GM21576 (cell line): ENCODE results near the gene GTF2H3.

Experiments
- ATAC-seq: cut with Tn5 transposase; IDR thresholded peaks from one replicate; pipeline ENCODE4 v1.9.1; 2021; ENCODE audit warnings: mild to moderate bottlenecking, moderate library complexity; ENCODE audit not compliant: unreplicated experiment

GTF2H3 gene

GRCh38 chr12:123645380-123645779 is 11.8 kb downstream of the GTF2H3 start:
- ATAC-seq = no peak

DNA sequence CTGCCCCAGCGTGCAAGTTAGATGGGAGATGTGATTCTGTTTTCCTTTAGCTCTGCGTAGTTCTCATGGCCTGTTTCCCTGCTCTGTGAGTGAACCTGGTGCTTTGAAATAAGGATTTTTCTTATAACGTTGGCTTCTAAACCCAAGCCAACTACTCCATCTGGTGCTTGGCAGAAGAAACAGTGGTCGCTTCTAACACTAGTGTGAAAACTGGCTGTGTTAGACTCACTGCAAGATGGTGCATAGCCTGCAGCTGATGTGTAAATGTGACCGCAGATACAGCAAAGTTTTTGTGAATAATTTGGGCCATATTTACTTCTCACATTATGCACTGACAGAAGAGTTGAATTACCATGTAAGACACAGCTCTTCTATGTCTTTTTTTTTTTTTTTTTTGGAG is 12.2 kb downstream of the GTF2H3 start:
- ATAC-seq = no peak

DNA sequence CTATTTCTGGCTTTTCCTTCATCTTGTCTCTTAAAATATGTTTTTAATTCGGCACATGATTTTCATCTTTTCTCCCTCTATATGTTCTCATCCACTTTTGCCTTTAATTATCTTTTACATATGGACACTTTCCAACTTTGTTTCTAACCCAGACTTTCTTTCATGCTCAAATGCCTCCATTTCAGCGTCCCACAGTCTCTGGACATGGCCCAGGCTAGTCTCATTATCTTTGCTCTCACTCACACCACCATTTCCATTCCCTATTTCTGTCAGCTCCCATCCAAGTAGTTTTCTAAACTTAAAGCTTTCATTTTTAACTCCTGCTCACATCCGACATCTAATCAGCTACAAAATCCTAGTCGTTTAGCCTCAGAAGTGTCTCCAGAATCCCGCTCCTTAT is 14.8 kb downstream of the GTF2H3 start:
- ATAC-seq = no peak

- no peak for ATAC-seq
Observed at GRCh38 chr12:123654129-123654701, 20.6 kb downstream of the GTF2H3 start.

DNA sequence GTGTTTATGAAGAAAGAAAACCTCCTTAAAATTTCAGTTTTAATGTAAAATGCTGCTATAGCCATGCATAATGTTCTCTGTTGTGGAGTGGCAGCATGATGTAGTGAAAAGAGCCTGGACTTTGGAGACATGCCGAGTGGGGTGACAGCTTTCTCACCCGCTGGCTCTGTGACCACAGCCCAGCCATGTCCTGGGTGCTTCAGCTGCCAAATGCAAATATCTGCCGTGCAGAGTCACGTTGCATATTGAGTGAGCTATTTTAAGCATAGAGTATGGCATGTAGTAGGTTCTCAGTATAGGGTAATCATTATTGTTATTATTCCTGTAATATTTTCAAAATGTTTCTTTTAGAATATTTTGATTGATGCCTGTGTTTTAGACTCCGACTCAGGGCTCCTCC is 21.8 kb downstream of the GTF2H3 start:
- ATAC-seq = peak; percentile 91

DNA sequence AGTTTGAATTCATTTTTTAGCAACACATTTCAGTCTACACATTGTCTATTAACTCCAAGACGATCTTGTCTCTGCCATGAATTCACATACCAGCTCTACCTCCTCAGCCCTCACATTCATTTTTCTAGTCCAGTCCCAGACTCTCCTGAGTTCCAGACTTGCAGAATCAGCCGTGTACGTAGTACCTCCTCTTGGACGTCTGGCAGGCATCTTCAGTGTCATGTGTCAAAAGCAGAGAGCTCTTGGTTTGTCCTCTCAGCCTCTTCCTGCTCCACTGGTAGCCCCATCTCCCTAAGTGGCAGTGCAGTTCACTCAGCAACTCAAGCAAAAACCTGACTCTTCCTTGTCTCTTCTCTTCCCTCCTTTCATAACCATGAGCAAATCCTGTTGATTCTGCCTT is 22.8 kb downstream of the GTF2H3 start:
- no peak for ATAC-seq

DNA sequence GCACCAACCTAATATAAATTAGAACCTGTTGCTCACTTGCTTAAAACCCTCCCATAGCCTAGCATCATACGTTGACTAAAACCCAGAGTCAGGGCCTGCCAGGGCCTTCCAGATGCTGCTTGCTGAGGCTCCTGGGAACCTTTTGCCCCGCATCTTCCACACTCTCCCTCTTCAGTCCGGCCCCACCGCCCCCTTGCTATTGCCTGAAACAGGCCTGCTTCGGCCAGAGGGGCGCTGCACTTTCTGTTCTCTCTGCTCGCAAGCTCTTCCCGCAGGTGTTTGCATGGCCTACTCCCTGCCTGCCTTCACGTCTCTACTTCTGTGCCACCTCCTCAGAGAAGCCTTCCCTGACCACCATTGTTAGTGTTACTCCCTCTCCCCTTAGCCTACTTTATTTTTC is 23.6 kb downstream of the GTF2H3 start:
- no peak for ATAC-seq

GRCh38 chr12:123659996-123660727 is 26.5 kb downstream of the GTF2H3 start:
- ATAC-seq = no peak

GRCh38 chr12:123667771-123668170 is 34.1 kb downstream of the GTF2H3 start:
- no peak for ATAC-seq

- ATAC-seq = peak; percentile 99
Observed at GRCh38 chr12:123670882-123671728, 37.5 kb downstream of the GTF2H3 start, which contains the start of gene TCTN2. Gene TCTN2 (plus strand): TSS chr12:123671113. CDS start chr12:123671241, 128 bp downstream.

DNA sequence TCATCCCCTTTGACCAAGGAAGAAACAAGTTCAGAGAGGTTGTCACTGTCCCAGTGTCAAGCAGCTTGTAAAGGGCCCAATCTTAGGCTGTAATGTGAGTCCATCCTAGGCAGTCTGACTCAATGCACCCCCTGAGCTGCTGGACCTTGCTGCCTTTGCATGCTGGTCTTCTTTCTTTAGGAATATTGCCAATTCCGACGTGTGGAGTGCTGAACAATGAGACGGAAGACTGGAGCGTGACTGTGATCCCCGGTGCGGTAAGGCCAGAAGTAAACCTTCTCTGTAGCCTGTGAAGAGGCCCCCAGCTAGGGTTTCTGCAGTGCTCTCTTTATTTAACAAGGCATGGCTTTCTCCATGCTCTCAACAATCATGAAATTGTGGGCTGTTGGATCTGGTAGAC is 38.2 kb downstream of the GTF2H3 start:
- ATAC-seq = no peak

GRCh38 chr12:123675436-123675835 is 41.8 kb downstream of the GTF2H3 start:
- ATAC-seq = no peak

DNA sequence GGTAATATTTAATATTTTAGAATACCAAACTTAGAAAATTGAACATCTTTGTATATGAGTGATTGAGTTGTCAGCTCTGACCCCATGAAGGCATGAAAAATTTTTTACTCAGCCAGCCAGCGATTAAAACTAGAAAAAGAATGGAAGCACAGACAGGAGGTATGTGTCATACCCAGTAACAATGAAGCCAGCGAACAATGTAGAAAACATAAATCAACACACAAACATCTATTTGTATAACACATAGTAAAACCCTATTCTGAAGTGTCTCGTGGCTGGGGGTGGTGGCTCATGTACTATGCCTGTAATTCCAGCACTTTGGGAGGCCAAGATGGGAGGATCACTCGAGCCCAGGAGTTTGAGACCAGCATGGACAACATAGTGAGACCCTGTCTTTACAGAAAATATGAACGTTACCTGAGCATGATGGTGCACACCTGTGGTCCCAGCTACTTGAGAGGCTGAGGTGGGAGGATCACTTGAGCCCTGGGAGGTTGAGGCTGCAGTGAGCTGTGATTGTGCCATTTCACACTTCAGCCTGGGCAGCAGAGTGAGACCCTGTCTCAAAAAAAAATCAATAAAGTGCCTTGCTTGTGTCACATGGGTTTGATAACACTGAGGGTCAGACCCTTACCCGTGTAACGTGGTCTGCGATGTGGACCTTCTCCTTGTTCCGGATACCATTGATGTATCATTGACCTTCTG is 43.1 kb downstream of the GTF2H3 start:
- no peak for ATAC-seq

DNA sequence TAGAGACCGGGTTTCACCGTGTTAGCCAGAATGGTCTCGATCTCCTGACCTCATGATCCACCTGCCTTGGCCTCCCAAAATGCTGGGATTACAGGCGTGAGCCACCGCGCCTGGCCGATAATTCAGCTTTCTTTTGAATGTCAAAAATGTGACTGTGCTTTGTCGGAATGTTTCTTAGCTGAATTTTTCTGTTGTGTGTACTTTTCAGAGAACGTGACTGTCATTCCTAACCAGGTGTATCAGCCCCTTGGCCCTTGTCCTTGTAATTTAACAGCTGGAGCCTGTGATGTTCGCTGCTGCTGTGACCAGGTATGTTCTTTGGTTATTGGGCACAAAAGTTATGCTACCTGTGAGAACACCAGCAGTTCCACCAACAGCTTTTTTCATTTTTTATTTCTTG is 45.4 kb downstream of the GTF2H3 start:
- no peak for ATAC-seq

GRCh38 chr12:123681605-123682004 is 48.0 kb downstream of the GTF2H3 start:
- ATAC-seq = no peak

DNA sequence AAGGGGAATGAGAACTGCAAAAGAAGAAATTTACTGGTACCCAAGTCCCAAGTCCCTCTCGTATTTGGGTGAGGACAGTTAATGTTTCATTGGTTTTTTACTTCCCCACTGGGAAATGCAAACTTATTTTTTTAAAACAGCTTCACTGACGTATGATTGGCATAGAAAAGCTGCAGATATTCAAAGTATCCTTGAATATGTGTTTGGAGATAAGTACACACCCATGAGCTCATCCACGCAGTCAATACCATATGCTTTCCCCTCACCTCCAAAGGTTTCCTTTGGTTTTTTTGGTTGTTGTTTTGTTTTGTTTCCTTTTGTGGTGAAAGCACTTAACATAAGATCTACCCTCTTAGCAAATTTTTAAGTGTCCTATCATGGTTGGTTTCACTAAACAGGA is 50.3 kb downstream of the GTF2H3 start:
- no peak for ATAC-seq

DNA sequence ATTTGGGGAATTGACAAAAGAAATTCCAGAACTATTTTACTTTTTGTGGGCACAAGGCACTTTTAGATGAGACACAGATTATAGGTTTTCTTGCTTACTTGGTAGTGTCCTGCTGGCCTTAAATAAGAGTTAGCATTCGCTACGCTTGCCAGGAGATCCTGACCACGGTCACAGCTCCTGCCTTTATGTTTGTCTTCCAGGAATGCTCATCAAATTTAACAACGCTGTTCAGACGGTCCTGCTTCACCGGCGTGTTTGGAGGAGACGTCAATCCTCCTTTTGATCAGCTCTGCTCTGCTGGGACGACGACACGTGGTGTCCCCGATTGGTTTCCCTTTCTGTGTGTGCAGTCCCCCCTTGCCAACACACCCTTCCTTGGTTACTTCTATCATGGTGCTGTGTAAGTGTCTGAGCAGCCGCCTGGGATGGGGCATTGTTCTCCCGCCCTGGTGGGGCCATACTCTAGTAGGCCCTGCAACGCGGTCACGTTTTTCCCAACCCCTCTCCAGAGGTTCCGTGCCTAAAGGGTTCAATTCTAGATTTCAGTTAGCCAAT is 53.1 kb downstream of the GTF2H3 start:
- no peak for ATAC-seq

GRCh38 chr12:123690191-123690840 is 56.7 kb downstream of the GTF2H3 start:
- no peak for ATAC-seq

DNA sequence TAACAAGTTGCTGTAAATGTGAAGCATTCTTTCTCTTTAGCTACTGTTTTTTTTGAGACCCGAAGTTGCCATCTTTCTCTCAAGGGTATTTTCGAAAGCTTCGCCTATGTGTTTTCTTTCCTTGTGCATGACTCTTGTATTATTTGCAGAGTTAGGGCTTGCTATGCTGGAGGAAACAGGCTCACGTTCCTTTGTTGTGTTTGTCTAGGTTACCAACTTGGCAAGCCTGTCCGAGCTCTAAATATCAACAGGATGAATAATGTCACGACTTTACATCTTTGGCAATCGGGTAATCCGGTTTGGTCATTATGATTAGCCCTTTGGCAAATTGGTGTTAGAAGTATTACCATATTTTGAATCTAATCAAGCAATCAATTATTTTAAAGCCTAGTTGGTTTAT is 62.6 kb downstream of the GTF2H3 start:
- no peak for ATAC-seq

GRCh38 chr12:123696646-123697045 is 63.0 kb downstream of the GTF2H3 start:
- ATAC-seq = no peak
